A549 (cell line): ENCODE data around the gene TNFAIP8L1. TPM values are rescaled to one million over a fixed set of nuclear protein-coding genes. Genes with fewer than 3 reads are reported as not detected.
A peak's percentile ranks its signal among the peaks of the same experiment; 100 is the strongest.

Source experiments
- ATAC-seq, 2 experiments: fragments of 200-7000 bp in 1 of 2; fragments of >200 bp in 1 of 2; cut with Nextera tagmentation in 1 of 2; cut with Tn5 transposase in 1 of 2; 3 replicates each; pipeline versions ENCODE4 v1.8.0 to v1.9.1; 2018 to 2020; ENCODE audit warnings: mild to moderate bottlenecking in 1 of 2, moderate library complexity in 1 of 2
- CTCF ChIA-PET: fragments of 300-600 bp; sonication (Branson Sonifier 250); formaldehyde crosslinking; extraction: SDS; loops from one replicate; lab custom pipeline; 2021; ENCODE audit warnings: antibody characterized with exemption, inconsistent platforms; lab: Yijun Ruan, JAX
- POLR2A ChIA-PET: fragments of 350-600 bp; formaldehyde crosslinking; extraction: SDS; loops from one replicate; lab custom pipeline; 2021; ENCODE audit warnings: antibody characterized with exemption, inconsistent platforms; lab: Yijun Ruan, JAX
- DNase-seq, 2 experiments: peaks; one replicate each; pipeline versions ENCODE4 v3.0.0 to v3.0.0-alpha.2; 2011 to 2016; ENCODE audit warnings: low read depth in 1 of 2, low spot score in 1 of 2
- FAIRE-seq: peaks from 2 replicates; lab custom pipeline; 2011; peaks lifted over from hg19 to GRCh38; lab: Jason Lieb, UNC
- H3K27ac ChIP-seq, 2 experiments: fragments of >200 bp; sonication (Bioruptor Twin); formaldehyde crosslinking; 3 replicates each; pipeline ENCODE4 v1.5.1; 2016 to 2017
- H3K4me1 ChIP-seq: fragments of >200 bp; sonication (Bioruptor Twin); formaldehyde crosslinking; 3 replicates; pipeline ENCODE4 v1.6.1; 2016
- H3K4me2 ChIP-seq: fragments of >200 bp; sonication (Bioruptor Twin); formaldehyde crosslinking; 3 replicates; pipeline ENCODE4 v1.6.1; 2016
- H3K4me3 ChIP-seq: fragments of >200 bp; sonication (Bioruptor Twin); formaldehyde crosslinking; 3 replicates; pipeline ENCODE4 v1.5.1; 2016
- H3K9me3 ChIP-seq: fragments of >200 bp; sonication (Bioruptor Twin); formaldehyde crosslinking; 3 replicates; pipeline ENCODE4 v1.6.1; 2016
- CHD2 ChIP-seq: fragments of 150-350 bp; IDR thresholded peaks from 2 replicates; pipeline ENCODE4 v1.6.1; 2014; ENCODE audit warnings: low read length; ENCODE audit not compliant: partially characterized antibody
- CHD4 ChIP-seq: fragments of 200-600 bp; sonication (generic); IDR thresholded peaks from 2 replicates; pipeline ENCODE4 v1.6.1; 2016; ENCODE audit warnings: antibody characterized with exemption, mild to moderate bottlenecking, borderline replicate concordance
- EHF ChIP-seq: fragments of 250-450 bp; sonication (Bioruptor Pico); IDR thresholded peaks from 2 replicates; pipeline ENCODE4 v1.5.0; 2020; ENCODE audit warnings: mild to moderate bottlenecking
- EP300 ChIP-seq, 2 experiments: fragments of >200 bp; sonication (Bioruptor Twin); formaldehyde crosslinking; IDR thresholded peaks; 2 replicates in 1 of 2; 3 replicates in 1 of 2; pipeline ENCODE4 v1.6.1; 2016 to 2017
- ESRRA ChIP-seq: fragments of 150-350 bp; IDR thresholded peaks from 2 replicates; pipeline ENCODE4 v1.6.1; 2014; ENCODE audit warnings: mild to moderate bottlenecking, low read length, borderline replicate concordance
- FOSB ChIP-seq: fragments of 250-450 bp; sonication (Bioruptor Pico); IDR thresholded peaks from 2 replicates; pipeline ENCODE4 v1.5.0; 2020; ENCODE audit warnings: mild to moderate bottlenecking, moderate library complexity
- HOXA7 ChIP-seq: fragments of 250-450 bp; sonication (Bioruptor Pico); IDR thresholded peaks from 2 replicates; pipeline ENCODE4 v1.5.0; 2020; ENCODE audit warnings: mild to moderate bottlenecking, moderate library complexity
- JUNB ChIP-seq: fragments of >200 bp; sonication (Bioruptor Twin); formaldehyde crosslinking; IDR thresholded peaks from 2 replicates; pipeline ENCODE4 v1.6.1; 2016
- KDM5A ChIP-seq: fragments of 200-600 bp; sonication (generic); IDR thresholded peaks from 2 replicates; pipeline ENCODE4 v1.6.1; 2016; ENCODE audit warnings: antibody characterized with exemption, mild to moderate bottlenecking
- MAFK ChIP-seq: fragments of 450-650 bp; IDR thresholded peaks from 2 replicates; pipeline ENCODE4 v1.6.1; 2014; ENCODE audit not compliant: partially characterized antibody
- MAZ ChIP-seq: fragments of 150-350 bp; IDR thresholded peaks from 2 replicates; pipeline ENCODE4 v1.6.1; 2014; ENCODE audit warnings: antibody characterized with exemption, low read depth, low read length, borderline replicate concordance
- NFE2L2 ChIP-seq: fragments of 150-350 bp; conservative IDR thresholded peaks from 2 replicates; pipeline ENCODE4 v1.6.1; 2014; ENCODE audit warnings: low read length
- RCOR1 ChIP-seq: fragments of 150-350 bp; IDR thresholded peaks from 2 replicates; pipeline ENCODE4 v1.6.1; 2014; ENCODE audit warnings: antibody characterized with exemption, low read length, low read depth
- RFX5 ChIP-seq: fragments of 450-650 bp; IDR thresholded peaks from 2 replicates; pipeline ENCODE4 v1.7.1; 2014; ENCODE audit warnings: antibody characterized with exemption, mild to moderate bottlenecking, moderate library complexity
- RNF2 ChIP-seq: fragments of 200-600 bp; sonication (generic); IDR thresholded peaks from 2 replicates; pipeline ENCODE4 v1.6.1; 2016; ENCODE audit warnings: low read depth, mild to moderate bottlenecking, antibody characterized with exemption, moderate library complexity, borderline replicate concordance
- SMC3 ChIP-seq: fragments of >200 bp; sonication (Bioruptor Twin); formaldehyde crosslinking; IDR thresholded peaks from 3 replicates; pipeline ENCODE4 v1.6.1; 2018; ENCODE audit warnings: inconsistent platforms
- TFCP2L1 ChIP-seq: fragments of 250-450 bp; sonication (Bioruptor Pico); IDR thresholded peaks from 2 replicates; pipeline ENCODE4 v1.5.0; 2021; ENCODE audit warnings: mild to moderate bottlenecking
- TP53 ChIP-seq: fragments of 250-450 bp; sonication (Bioruptor Pico); IDR thresholded peaks from 2 replicates; pipeline ENCODE4 v1.5.0; 2021; ENCODE audit warnings: mild to moderate bottlenecking, moderate library complexity
- ZFP36 ChIP-seq: fragments of 450-650 bp; IDR thresholded peaks from 2 replicates; pipeline ENCODE4 v1.6.1; 2014; ENCODE audit warnings: borderline replicate concordance; ENCODE audit not compliant: partially characterized antibody
- ZNF302 ChIP-seq: fragments of 250-450 bp; sonication (Bioruptor Pico); IDR thresholded peaks from 2 replicates; pipeline ENCODE4 v1.9.0; 2021; ENCODE audit warnings: inconsistent platforms, mild to moderate bottlenecking, moderate library complexity
- WGBS: methylation state at CpG from one replicate; pipeline ENCODE4 v1.1.6; 2017; ENCODE audit errors: missing lambda C conversion rate; 5-methylcytosine and 5-hydroxymethylcytosine counted together
- polyA plus RNA-seq, 4 experiments: library from polyadenylated mRNA; depleted of rRNA in 3 of 4; stranded (reverse); fragments of >200 nt; fragmentation: RNase III in 1 of 4; extraction: RNeasy Plus Mini Kit Qiagen cat#74134 plus additional on column Dnase treatment in 1 of 4; gene quantifications; 2 replicates in 3 of 4; 3 replicates in 1 of 4; pipeline ENCODE4 v1.2.3, GENCODE V29; 2011 to 2017
- TF ChIP-seq, protein P1 (sequence below): fragments of 150-350 bp; IDR thresholded peaks from 2 replicates; pipeline ENCODE4 v1.6.1; 2014; ENCODE audit warnings: low read depth, mild to moderate bottlenecking, low read length

Gene TNFAIP8L1
- polyA plus RNA-seq, 2 of the 4 experiments (the other 2 are of a cell fraction): 3.2 to 5.9 TPM

DNA sequence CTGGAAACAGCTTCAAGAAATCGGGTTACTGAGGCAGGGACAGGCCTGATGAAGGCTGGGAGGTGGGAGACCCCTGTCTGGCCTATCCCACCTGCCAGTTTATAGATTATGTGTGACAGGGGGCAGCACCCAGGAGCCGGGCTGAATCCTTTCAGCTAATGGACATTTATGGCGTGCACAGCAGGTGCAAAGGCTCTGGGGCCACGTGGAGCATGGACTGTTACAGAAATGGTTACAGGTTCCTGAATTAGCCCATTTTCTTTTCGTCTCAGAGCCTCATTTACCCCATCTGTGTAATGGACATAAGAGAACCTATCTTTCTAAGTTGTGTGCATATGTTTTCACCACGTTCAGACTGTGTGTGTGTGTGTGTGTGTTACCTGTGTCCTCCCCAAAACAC lies 34.4 kb upstream of the TNFAIP8L1 start:
- H3K9me3 ChIP-seq: no peaks in the 10 kb centered on the region
- H3K27ac ChIP-seq: no peak overlapping the region
- WGBS: 48% methylated on average over 6 of the region's 6 CpGs
- no peak overlapping the region for H3K4me2 ChIP-seq
- TF ChIP-seq JUNB: no peak
- TF ChIP-seq SMC3: no peak
- TF ChIP-seq CHD2: no peak
- TF ChIP-seq RFX5: no peak
- no peak for TF ChIP-seq NFE2L2
- no peak for TF ChIP-seq FOSB (CRISPR knock-in tag)
- no peak for TF ChIP-seq EHF (CRISPR knock-in tag)
- no peak for TF ChIP-seq RCOR1
- TF ChIP-seq KDM5A: no peak
- no peak for TF ChIP-seq ESRRA
- no peak for TF ChIP-seq MAZ
- ChIA-PET POLR2A (no interaction called here), CTCF (interaction anchor here (1.2 to 1.6 kb wide), 2 partner anchors 29 to 125 kb away, joined by 4 read pairs; no protein-coding TSS in a partner anchor)
- H3K4me3 ChIP-seq: no peak overlapping the region
- DNase-seq (no peak), FAIRE-seq (no peak), ATAC-seq (no peak)
- H3K4me1 ChIP-seq: no peaks in the 10 kb centered on the region

DNA sequence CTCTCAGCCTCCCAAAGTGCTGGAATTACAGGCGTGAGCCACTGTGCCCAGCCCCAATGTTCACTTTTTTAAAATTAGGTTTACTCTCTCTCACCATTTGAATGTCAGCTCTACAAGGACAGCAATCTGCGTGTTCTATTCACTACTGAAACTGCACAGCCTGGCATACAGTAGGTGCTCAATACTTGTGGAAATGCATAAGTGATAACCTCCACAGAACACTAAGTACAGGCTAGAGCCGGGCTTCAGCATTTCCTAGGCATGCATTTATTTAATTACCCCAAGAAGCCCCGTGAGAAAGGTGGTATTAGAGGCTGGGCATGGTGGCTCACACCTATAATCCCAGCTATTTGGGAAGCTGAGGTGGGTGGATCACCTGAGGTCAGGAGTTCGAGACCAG lies 33.1 kb upstream of the TNFAIP8L1 start:
- Histone ChIP-seq H3K27ac (no peak overlapping the region), H3K4me1 (no peaks in the 10 kb centered on the region), H3K4me3 (no peak overlapping the region), H3K9me3 (no peaks in the 10 kb centered on the region), H3K4me2 (no peak overlapping the region)
- CTCF ChIA-PET: interaction anchor here (0.7 to 1.6 kb wide), 4 partner anchors 28 to 127 kb away, joined by 3 to 4 read pairs (median 4); no protein-coding TSS in a partner anchor
- FAIRE-seq: no peak
- ATAC-seq: no peak
- TF ChIP-seq ZNF302: no peak
- no peak for TF ChIP-seq HOXA7 (CRISPR knock-in tag)
- no peak for TF ChIP-seq SMC3
- no peak for TF ChIP-seq EP300 (IDR thresholded peaks at IDR 0.05)
- no peak for TF ChIP-seq KDM5A
- no peak for TF ChIP-seq MAFK
- no peak for TF ChIP-seq CHD4
- TF ChIP-seq, protein P1, sequence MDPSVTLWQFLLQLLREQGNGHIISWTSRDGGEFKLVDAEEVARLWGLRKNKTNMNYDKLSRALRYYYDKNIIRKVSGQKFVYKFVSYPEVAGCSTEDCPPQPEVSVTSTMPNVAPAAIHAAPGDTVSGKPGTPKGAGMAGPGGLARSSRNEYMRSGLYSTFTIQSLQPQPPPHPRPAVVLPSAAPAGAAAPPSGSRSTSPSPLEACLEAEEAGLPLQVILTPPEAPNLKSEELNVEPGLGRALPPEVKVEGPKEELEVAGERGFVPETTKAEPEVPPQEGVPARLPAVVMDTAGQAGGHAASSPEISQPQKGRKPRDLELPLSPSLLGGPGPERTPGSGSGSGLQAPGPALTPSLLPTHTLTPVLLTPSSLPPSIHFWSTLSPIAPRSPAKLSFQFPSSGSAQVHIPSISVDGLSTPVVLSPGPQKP: no peak
- no peak for TF ChIP-seq RNF2
- no peak for TF ChIP-seq TP53 (CRISPR knock-in tag)
- POLR2A ChIA-PET: no interaction called here
- WGBS: 73% methylated on average over 5 of the region's 5 CpGs
- no peak for DNase-seq

DNA sequence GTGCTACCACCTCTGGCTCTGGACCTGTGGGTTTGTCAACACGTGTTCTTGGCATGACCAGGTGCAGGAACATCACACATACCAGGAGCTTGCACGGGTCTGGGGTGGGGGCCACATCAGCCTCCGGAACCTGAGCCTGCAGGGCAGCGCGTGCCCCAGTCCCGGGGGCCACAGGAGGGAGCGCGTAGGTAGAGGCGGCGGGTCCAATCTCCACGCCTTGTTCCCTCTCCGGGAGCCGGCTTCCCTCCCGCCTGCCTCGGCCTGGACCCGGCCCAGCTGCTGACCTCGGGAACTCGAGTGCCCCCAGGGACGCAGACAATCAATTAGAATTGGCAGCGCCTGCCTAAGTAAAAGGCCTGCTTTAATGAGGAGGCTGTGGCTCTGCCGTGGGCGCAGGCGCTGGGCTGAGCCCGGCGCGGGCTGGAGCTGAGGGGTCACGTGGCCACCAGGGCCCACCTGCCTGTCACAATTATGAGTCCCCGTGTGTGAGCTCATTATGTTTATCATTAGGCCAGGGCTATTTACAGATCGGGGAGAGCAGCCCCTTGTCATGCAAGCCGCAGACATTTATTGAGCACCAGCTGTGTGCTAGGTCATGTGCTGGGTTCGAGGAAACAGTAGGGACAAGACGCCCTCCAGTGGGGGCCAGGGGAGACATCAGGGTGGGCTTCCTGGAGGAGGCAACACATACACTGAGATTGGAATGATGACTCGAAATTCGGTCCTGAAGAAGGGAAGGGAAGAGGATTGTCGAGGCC lies 32.2 kb upstream of the TNFAIP8L1 start:
- no peak overlapping the region for H3K4me3 ChIP-seq
- TF ChIP-seq TFCP2L1 (CRISPR knock-in tag): no peak
- TF ChIP-seq ZFP36: peak; percentile 93
- no peaks in the 10 kb centered on the region for H3K4me1 ChIP-seq
- no peak for FAIRE-seq
- ATAC-seq: no peak
- no peak overlapping the region for H3K27ac ChIP-seq
- CTCF ChIA-PET: interaction anchor here (0.8 to 1.1 kb wide), 2 partner anchors 17 to 48 kb away, joined by 3 to 4 read pairs; no protein-coding TSS in a partner anchor
- no peaks in the 10 kb centered on the region for H3K9me3 ChIP-seq
- no peak overlapping the region for H3K4me2 ChIP-seq
- DNase-seq: no peak
- POLR2A ChIA-PET: no interaction called here
- 66% methylated on average over 11 of the region's 35 CpGs for WGBS
